ENCODE data around the gene WHAMM. TPM values are rescaled to one million over a fixed set of nuclear protein-coding genes. Genes with fewer than 3 reads are reported as not detected.

Gene WHAMM
- total RNA-seq, 2 experiments from 2014 or later: 86.4 to 87.7 TPM

DNA sequence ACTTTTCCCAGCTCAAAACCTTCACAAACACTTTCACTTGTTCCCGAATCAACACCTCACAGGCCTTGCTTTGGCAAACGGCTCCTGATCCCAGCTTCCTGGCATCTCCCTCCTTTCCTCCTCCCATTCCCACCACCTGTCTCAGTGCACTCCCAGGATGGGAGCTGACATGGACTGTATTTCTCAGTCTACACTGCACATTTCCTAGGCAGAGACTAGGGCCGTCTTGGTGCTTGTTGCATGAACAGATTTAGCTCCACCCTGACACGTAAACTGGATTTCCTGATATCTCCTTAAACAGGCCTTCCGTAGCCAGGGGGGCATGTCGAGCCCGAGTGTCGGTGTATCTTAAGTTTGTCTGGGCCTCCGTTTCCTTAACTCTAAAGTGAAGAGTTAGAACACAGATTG, 790 bp upstream of the WHAMM start:
- H3K27me3 Mint-ChIP-seq: peaks cover 5% of the 10 kb centered on the region
- CTCF ChIA-PET: interaction anchor here (1.0 to 1.5 kb wide), 2 partner anchors 58 to 203 kb away, joined by 3 to 6 read pairs; partner anchors contain the start of gene C15orf40
- Histone ChIP-seq H3K27me3 (ENCODE audit: control insufficient read depth in 1 of 2, insufficient read depth in 2 of 2, low read length in 2 of 2) (no peaks in the 10 kb centered on the region), H3K27ac (ENCODE audit: low read depth in 1 of 2, low read length in 2 of 2) (peak overlapping the region; percentile 82 to 99), H3K4me1 (ENCODE audit: insufficient read depth, low read length) (peaks cover 27% of the 10 kb centered on the region), H3K9me3 (ENCODE audit: control insufficient read depth in 1 of 2, insufficient read depth in 1 of 2, low read length in 2 of 2) (no peaks in the 10 kb centered on the region), H3K4me3 (ENCODE audit: low read length) (no peak overlapping the region), H3K36me3 (ENCODE audit: insufficient read depth, low read length) (peaks cover 14% of the 10 kb centered on the region)
- H3K36me3 Mint-ChIP-seq (ENCODE audit: low read depth): peaks cover 24% of the 10 kb centered on the region
- H3K9me3 Mint-ChIP-seq: no peaks in the 10 kb centered on the region
- TF ChIP-seq, protein P1, sequence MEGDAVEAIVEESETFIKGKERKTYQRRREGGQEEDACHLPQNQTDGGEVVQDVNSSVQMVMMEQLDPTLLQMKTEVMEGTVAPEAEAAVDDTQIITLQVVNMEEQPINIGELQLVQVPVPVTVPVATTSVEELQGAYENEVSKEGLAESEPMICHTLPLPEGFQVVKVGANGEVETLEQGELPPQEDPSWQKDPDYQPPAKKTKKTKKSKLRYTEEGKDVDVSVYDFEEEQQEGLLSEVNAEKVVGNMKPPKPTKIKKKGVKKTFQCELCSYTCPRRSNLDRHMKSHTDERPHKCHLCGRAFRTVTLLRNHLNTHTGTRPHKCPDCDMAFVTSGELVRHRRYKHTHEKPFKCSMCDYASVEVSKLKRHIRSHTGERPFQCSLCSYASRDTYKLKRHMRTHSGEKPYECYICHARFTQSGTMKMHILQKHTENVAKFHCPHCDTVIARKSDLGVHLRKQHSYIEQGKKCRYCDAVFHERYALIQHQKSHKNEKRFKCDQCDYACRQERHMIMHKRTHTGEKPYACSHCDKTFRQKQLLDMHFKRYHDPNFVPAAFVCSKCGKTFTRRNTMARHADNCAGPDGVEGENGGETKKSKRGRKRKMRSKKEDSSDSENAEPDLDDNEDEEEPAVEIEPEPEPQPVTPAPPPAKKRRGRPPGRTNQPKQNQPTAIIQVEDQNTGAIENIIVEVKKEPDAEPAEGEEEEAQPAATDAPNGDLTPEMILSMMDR (IDR thresholded peaks at IDR 0.05): no peak
- intact Hi-C loops (cut with DNase I, micrococcal nuclease): loop anchor here (2.0 to 5.0 kb wide), 6 partner anchors 58 to 268 kb away; partner anchors contain the start of genes RPS17 (in 2 of the 2) and BTBD1 (in 1 of the 2)
- no peak for ATAC-seq (ENCODE audit: poor library complexity)
- H3K4me3 Mint-ChIP-seq: peak overlapping the region; percentile 91
- peaks cover 30% of the 10 kb centered on the region for H3K4me1 Mint-ChIP-seq (ENCODE audit: low read depth)
- peak overlapping the region; percentile 94 for H3K27ac Mint-ChIP-seq
- DNase-seq: peak in 1 of 14 experiments; percentile 21
- POLR2A ChIA-PET: interaction anchor here (0.6 to 4.1 kb wide), 6 partner anchors 10 to 269 kb away, joined by 3 to 51 read pairs (median 10); partner anchors contain the start of genes C15orf40 and RPS17

DNA sequence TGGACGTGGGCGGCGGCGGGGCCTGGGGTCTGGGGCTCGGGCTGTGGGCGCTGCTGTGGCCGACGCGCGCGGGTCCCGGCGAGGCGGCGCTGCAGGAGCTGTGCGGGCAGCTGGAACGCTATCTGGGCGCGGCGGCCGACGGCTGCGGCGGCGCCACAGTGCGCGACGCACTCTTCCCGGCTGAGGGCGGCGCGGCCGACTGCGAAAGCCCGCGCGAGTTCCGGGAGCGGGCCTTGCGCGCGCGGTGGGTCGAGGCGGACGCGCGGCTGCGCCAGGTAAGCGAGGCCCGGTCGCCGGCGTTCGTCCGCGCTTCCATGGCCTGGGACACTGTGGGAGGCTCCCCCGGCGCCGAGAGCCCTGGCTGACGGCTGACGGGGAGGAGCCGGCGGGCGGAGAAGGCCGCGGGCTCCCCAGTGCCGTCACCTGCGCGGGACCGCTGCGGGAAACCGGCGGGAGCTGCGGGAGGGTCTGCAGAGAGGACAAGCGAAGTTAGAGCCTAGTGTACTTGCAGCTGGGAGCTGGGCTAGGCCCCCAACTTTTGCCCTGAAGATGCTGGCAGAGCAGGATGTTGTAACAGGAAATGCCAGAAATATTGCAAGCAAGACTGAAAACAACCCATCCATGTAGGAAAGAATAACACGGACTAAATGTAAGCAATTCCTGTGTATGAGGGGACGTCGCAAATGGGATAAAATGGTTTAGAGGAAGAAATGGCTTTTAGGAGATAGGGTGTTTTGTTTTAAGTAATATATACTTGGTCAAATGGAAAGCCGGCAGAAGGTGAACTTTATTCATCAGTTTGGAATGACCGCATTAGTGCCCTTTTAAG, 847 bp downstream of the WHAMM start:
- TF ChIP-seq, protein P1 (IDR thresholded peaks at IDR 0.05): no peak
- peak overlapping the region; percentile 71 to 99 for H3K27ac ChIP-seq (ENCODE audit: low read depth in 1 of 2, low read length in 2 of 2)
- no peaks in the 10 kb centered on the region for H3K27me3 Mint-ChIP-seq
- peak overlapping the region; percentile 93 for H3K27ac Mint-ChIP-seq
- peaks cover 29% of the 10 kb centered on the region for H3K4me1 ChIP-seq (ENCODE audit: insufficient read depth, low read length)
- peaks cover 25% of the 10 kb centered on the region for H3K36me3 ChIP-seq (ENCODE audit: insufficient read depth, low read length)
- ATAC-seq (ENCODE audit: poor library complexity) (peak; percentile 20), DNase-seq (peak; percentile 9 to 69 (median 26))
- no peaks in the 10 kb centered on the region for H3K9me3 Mint-ChIP-seq
- H3K9me3 ChIP-seq (ENCODE audit: control insufficient read depth in 1 of 2, insufficient read depth in 1 of 2, low read length in 2 of 2): no peaks in the 10 kb centered on the region
- peak overlapping the region; percentile 65 for H3K4me3 ChIP-seq (ENCODE audit: low read length)
- H3K4me3 Mint-ChIP-seq: peak overlapping the region; percentile 88
- no peaks in the 10 kb centered on the region for H3K27me3 ChIP-seq (ENCODE audit: control insufficient read depth in 1 of 2, insufficient read depth in 2 of 2, low read length in 2 of 2)
- intact Hi-C loops (cut with DNase I, micrococcal nuclease): loop anchor here (1.0 to 10.0 kb wide), 4 partner anchors 59 to 206 kb away; partner anchors contain the start of gene RAMAC (in 1 of the 2)
- CTCF ChIA-PET: interaction anchor here (1.0 to 1.6 kb wide), 4 partner anchors 176 to 280 kb away, joined by 3 to 4 read pairs (median 4); partner anchors contain the start of genes C15orf40, RAMAC and RPS17
- H3K36me3 Mint-ChIP-seq (ENCODE audit: low read depth): peaks cover 38% of the 10 kb centered on the region
- POLR2A ChIA-PET: interaction anchor here (1.0 to 4.2 kb wide), 15 partner anchors 8 to 1906 kb away, joined by 3 to 51 read pairs (median 5); partner anchors contain the start of genes BTBD1, C15orf40, MEX3B and RAMAC
- peaks cover 40% of the 10 kb centered on the region for H3K4me1 Mint-ChIP-seq (ENCODE audit: low read depth)

DNA sequence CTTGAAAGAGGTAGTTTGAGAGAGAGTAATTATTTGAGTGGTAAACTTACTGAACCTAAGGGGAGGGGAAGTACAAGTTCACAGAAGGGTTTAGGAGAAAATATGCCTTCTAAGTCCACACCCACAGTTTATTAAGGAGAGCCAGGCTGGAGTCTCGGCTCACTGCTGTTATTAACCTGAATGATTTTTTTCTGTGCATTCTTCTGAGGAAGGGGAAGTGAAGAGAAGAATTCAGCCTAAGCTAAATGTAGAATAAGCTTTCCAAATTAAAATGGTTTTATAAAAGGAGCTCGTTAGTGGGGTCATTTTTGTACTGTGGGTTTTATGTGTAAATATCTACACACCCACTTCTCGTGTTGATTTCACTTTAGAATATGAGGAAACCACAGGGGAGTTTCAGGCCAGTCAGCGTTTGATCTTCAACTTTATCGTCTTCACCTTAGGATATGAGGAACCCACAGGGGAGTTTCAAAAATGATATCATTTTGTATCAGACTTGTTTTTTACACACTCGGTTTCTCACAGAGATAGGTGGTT, 1.5 kb downstream of the WHAMM start:
- peak overlapping the region; percentile 88 for H3K4me3 Mint-ChIP-seq
- H3K4me3 ChIP-seq (ENCODE audit: low read length): peak overlapping the region; percentile 65
- no peaks in the 10 kb centered on the region for H3K27me3 Mint-ChIP-seq

More for the DNA sequence above, 1.5 kb downstream of the WHAMM start:
- POLR2A ChIA-PET: interaction anchor here (1.0 to 4.2 kb wide), 14 partner anchors 9 to 1905 kb away, joined by 3 to 51 read pairs (median 6); partner anchors contain the start of genes BTBD1, C15orf40, MEX3B and RAMAC
- Mint-ChIP-seq H3K9me3 (no peaks in the 10 kb centered on the region), H3K36me3 (ENCODE audit: low read depth) (peaks cover 45% of the 10 kb centered on the region), H3K4me1 (ENCODE audit: low read depth) (peaks cover 47% of the 10 kb centered on the region), H3K27ac (peak overlapping the region; percentile 93)
- Histone ChIP-seq H3K36me3 (ENCODE audit: insufficient read depth, low read length) (peaks cover 32% of the 10 kb centered on the region), H3K9me3 (ENCODE audit: control insufficient read depth in 1 of 2, insufficient read depth in 1 of 2, low read length in 2 of 2) (no peaks in the 10 kb centered on the region), H3K27ac (ENCODE audit: low read depth in 1 of 2, low read length in 2 of 2) (peak overlapping the region; percentile 71 to 99), H3K4me1 (ENCODE audit: insufficient read depth, low read length) (peaks cover 29% of the 10 kb centered on the region), H3K27me3 (ENCODE audit: control insufficient read depth in 1 of 2, insufficient read depth in 2 of 2, low read length in 2 of 2) (no peaks in the 10 kb centered on the region)
- DNase-seq: peak in 11 of 14 experiments; percentile 16 to 91 (median 34)
- TF ChIP-seq, protein P1 (IDR thresholded peaks at IDR 0.05): no peak
- CTCF ChIA-PET: interaction anchor here (1.0 to 1.6 kb wide), 4 partner anchors 175 to 280 kb away, joined by 3 to 4 read pairs (median 4); partner anchors contain the start of genes C15orf40, RAMAC and RPS17
- no peak for ATAC-seq (ENCODE audit: poor library complexity)
- intact Hi-C loops (cut with DNase I, micrococcal nuclease): loop anchor here (1.0 to 10.0 kb wide), 4 partner anchors 60 to 205 kb away; partner anchors contain the start of gene RAMAC (in 1 of the 2)

Data from CD4-positive, alpha-beta T cell (primary cell).